Subcutaneous adipose tissue (tissue), 4 donors: ENCODE data around the gene RASGRF1. TPM values are rescaled to one million over a fixed set of nuclear protein-coding genes. Genes with fewer than 3 reads are reported as not detected.

Experiments
- CTCF ChIP-seq: fragments of 450-650 bp; IDR thresholded peaks from one replicate; pipeline ENCODE4 v1.5.1; 2016; ENCODE audit warnings: low read depth, mild to moderate bottlenecking, control low read depth, antibody characterized with exemption, moderate library complexity
- total RNA-seq, 4 donors: library from RNA; depleted of rRNA; stranded (reverse); fragments of >200 nt; gene quantifications; one replicate each; pipeline ENCODE4 v1.1.0, GENCODE V29; 2016

RASGRF1 gene
- total RNA-seq, 4 donors from 2014 or later, result under 0.01 to 1.7 (median 0.22) TPM; not detected in 1

GRCh38 chr15:79049416-79049815 lies 41.2 kb downstream of the RASGRF1 start:
- TF ChIP-seq CTCF, result no peak

DNA sequence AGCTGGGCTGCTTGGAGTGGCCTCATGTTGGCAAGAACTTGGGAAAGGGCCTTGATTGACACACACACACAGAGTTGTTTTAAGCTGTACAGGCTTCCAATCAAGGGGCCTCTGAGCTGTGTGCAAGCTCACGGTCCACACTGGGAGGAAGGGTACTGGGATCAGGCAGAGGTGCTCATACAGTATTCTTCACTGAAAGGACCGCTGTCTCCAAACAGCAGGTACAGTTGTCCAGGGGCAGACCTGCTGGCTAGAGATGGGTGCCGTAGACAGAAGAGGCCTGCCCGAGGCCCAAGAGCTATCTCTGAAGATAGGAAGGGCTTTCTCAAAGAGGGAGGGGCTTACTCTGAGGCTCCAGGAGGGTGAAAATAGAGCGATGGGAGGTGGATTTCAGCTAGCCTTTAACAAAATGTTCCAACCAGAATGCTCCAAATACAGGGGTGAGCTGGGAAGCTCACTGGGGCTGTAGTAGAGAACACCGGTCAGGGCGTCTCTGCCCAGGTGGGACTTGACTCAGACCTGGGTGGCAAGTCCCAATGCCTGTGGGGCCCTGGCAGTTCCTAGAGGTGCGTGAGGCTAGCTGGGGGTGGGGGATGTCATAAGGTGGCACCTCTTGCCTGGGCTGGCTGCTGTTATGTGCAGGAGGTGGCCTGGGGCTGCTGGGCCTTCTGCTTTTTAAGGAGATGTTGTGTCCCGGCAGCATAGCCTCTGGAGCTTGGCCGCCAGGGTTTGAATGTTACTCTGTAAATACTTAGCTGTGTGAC lies 42.7 kb downstream of the RASGRF1 start:
- TF ChIP-seq CTCF, result no peak

GRCh38 chr15:79046691-79047404 lies 43.7 kb downstream of the RASGRF1 start:
- no peak for TF ChIP-seq CTCF

DNA sequence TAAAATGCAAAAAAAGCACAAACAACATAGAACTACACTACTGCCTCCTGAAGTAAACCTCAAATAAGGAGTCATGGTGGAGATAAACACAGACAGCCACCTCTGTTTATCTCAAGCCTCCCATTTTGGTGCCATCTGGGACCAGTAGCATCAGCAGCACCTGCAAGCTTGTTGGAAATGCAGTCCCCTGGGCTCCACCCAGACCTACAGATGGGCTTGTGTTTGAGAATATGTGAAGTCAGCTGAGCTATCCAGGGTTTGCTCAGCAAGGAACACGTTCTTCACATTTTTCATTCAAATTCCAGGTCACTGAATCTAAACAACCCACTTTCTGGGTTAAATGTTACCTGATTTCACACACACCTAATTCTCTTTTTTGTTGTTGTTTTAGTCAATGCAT lies 45.5 kb downstream of the RASGRF1 start:
- TF ChIP-seq CTCF, result no peak

DNA sequence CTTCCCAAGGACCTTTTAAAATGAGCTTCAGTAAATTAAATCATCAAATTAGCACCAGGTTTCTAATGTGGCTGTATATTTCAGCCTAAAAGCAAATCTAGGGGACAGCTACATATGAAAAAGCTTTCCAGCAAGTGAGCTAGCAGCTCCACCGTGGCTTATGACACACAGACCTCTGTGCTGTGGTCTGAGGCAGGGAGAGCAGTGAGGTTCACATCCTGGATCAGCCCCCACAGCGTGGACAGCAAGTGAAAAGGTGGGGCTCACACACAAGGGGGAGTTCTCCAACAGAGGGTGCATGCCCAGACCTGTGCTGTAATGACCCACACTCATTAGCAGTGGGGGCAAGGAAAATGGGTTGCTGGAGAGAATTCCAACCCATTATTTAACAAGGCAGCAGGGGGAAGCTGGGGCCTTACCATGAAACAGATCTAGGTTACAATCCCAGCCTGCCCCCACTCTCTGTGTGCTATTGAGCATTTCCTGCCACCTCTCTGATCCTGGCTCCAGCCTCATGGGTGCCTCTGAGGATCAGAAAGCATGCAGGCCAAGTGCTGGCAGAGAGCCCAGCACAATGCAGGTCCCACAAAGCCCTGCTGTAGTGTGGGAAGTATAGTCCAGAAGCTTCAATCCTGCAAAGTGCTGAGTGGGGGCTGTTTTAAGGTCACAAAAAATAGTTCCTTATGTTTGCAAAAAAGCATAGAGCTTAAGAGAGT lies 48.2 kb downstream of the RASGRF1 start:
- TF ChIP-seq CTCF, result no peak

DNA sequence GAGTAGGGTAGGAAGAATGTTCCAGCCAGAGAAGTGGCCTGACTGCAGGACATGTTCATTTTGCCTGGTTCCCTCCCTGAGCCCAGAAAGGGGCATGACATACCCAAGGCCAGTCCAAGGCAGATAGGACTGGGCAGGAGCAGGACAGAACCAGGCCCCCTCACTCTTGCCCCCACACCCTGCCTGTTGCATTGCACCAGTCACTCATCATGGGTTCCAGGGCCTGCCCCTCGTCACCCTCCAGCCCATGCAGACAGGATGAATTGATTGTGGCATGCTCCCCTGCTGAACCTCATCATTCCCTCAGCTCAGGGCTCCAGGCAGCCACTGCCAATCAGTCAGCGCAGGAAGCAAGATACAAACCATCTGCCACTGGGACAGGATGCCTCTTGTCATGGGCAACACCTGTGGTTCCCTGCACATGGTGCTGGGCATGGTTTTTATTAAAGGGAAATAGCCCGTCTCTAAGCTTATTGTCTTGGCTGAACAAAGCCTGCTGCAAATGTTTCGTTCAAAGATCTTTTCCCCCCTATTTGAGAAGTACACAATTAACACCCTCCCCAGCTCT lies 48.9 kb downstream of the RASGRF1 start:
- no peak for TF ChIP-seq CTCF

DNA sequence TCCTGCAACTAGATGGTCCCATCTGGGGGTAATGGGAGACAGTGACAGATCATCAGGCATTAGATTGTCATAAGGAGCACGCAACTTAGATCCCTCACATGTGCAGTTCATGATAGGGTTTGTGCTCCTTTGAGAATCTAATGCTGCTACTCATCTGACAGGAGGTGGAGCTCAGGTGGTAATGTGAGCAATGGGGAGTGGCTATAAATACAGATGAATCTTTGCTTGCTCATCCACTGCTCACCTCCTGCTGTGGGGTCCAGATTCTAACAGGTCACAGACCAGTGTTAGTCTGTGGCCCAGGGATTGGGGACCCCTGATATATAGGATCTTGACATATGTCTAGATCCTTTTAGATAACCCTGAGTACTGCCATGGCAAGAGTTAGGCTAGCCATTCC lies 52.7 kb downstream of the RASGRF1 start:
- TF ChIP-seq CTCF, result no peak
